GM12865 (cell line): ENCODE results near the gene CPLX4.
"Not testable (repeated sequence)": the region's sequence is repeated elsewhere in the genome, so short reads cannot be mapped to it uniquely, and the experiment has no call there.

Experiments
- DNase-seq: peaks from one replicate; pipeline ENCODE4 v3.0.0; 2010; ENCODE audit warnings: low read depth
- H3K4me3 ChIP-seq: 2 replicates; pipeline ENCODE4 v1.5.1; 2011; ENCODE audit warnings: mild to moderate bottlenecking, low read depth, low read length, control low read depth
- CTCF ChIP-seq: IDR thresholded peaks from 2 replicates; pipeline ENCODE4 v1.5.1; 2011; ENCODE audit warnings: low read length, control low read depth, low read depth, inconsistent platforms; ENCODE audit not compliant: insufficient read depth; ENCODE audit errors: missing control alignments

The CPLX4 gene

GRCh38 chr18:59264121-59264571, 54.3 kb downstream of the CPLX4 start:
- H3K4me3 ChIP-seq = no peak overlapping the region
- DNase-seq = no peak
- no peak for TF ChIP-seq CTCF

DNA sequence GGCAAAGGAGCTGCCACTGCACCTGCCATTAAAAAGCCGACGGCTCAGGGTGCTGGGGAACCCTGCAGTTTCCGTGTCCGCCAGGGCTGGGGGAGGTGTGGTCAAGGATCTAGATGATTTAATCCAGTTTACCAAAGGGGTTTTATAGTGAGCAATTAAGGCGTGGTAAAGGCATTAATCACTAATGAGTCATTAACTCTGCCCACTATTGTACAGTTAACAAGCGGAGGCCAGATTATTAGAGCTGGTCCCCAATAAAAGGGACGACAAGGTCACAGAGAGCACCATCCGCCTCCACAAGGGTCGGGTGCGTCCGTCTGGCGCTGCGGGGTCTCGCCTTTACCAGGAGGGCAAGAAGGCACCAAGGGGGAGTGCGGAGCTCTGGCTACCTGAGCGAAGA, 54.8 kb downstream of the CPLX4 start:
- no peak for DNase-seq
- TF ChIP-seq CTCF = no peak

DNA sequence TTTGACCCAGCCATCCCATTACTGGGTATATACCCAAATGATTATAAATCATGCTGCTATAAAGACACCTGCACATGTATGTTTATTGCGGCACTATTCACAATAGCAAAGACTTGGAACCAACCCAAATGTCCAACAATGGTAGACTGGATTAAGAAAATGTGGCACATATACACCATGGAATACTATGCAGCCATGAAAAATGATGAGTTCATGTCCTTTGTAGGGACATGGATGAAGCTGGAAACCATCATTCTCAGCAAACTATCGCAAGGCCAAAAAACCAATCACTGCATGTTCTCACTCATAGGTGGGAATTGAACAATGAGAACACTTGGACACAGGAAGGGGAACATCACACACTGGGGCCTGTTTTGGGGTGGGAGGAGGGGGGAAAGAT, 56.2 kb downstream of the CPLX4 start:
- not testable (repeated sequence) for DNase-seq, H3K4me3 ChIP-seq

More for the DNA sequence above, 54.8 kb downstream of the CPLX4 start:
- no peak overlapping the region for H3K4me3 ChIP-seq

DNA sequence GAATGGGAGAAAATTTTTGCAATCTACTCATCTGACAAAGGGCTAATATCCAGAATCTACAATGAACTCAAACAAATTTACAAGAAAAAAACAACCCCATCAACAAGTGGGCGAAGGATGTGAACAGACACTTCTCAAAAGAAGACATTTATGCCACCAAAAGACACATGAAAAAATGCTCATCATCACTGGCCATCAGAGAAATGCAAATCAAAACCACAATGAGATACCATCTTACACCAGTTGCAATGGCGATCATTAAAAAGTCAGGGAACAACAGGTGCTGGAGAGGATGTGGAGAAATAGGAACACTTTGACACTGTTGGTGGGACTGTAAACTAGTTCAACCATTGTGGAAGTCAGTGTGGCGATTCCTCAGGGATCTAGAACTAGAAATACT, 56.6 kb downstream of the CPLX4 start:
- not testable (repeated sequence) for H3K4me3 ChIP-seq, DNase-seq

GRCh38 chr18:59255491-59255890, 63.0 kb downstream of the CPLX4 start:
- H3K4me3 ChIP-seq, DNase-seq: not testable (repeated sequence)

GRCh38 chr18:59249199-59249774, 69.2 kb downstream of the CPLX4 start:
- peak; percentile 62 for DNase-seq
- no peak overlapping the region for H3K4me3 ChIP-seq
- peak; percentile 70 for TF ChIP-seq CTCF

- TF ChIP-seq CTCF = no peak
- no peak overlapping the region for H3K4me3 ChIP-seq
- no peak for DNase-seq
Measured at GRCh38 chr18:59246796-59247195, 71.7 kb downstream of the CPLX4 start.
